HCT116 (cell line): ENCODE results near the gene NCAPG2. TPM values are rescaled to one million over a fixed set of nuclear protein-coding genes. Genes with fewer than 3 reads are reported as not detected.

Experiments used
- ATAC-seq: fragments of 200-7000 bp; cut with Tn5 transposase; 2 replicates; pipeline ENCODE4 v1.9.1; 2020; ENCODE audit warnings: mild to moderate bottlenecking, moderate library complexity
- BruUV-seq: library from RNA; stranded (reverse); fragments of 400-500 nt; replicated peaks from 2 replicates; lab custom pipeline; 2021; lab: Mats Ljungman, UMichigan
- CTCF ChIA-PET: fragments of 300-600 bp; sonication (Branson Sonifier 250); formaldehyde crosslinking; loops from one replicate; lab custom pipeline; 2021; ENCODE audit warnings: antibody characterized with exemption; lab: Charles Lee
- POLR2A ChIA-PET: fragments of 300-600, 350-600 bp; sonication (Branson Sonifier 250); formaldehyde crosslinking; loops from one replicate; lab custom pipeline; 2021; ENCODE audit warnings: antibody characterized with exemption; lab: Charles Lee
- RAD21 ChIA-PET, 2 experiments: fragments of 300-600 bp; sonication (Branson Sonifier 250); formaldehyde crosslinking; loops; one replicate each; lab custom pipeline; 2023; ENCODE audit warnings: low total read pairs in 2 of 2; ENCODE audit not compliant: uncharacterized antibody in 2 of 2, unreplicated experiment in 2 of 2, low non-redundant PET in 1 of 2; lab: Charles Lee
- DNase-seq: peaks from one replicate; pipeline ENCODE4 v3.0.0-alpha.2; 2010; ENCODE audit warnings: low read depth, low spot score
- H2AFZ ChIP-seq: fragments of 200-600 bp; shearing (Covaris generic), sonication (generic); 2 replicates; pipeline ENCODE4 v1.6.1; 2017; ENCODE audit warnings: low read depth, mixed run types, mixed read lengths, antibody characterized with exemption, low read length; ENCODE audit not compliant: poor library complexity, severe bottlenecking
- H3K27ac ChIP-seq: 2 replicates; pipeline ENCODE4 v1.5.1; 2012; ENCODE audit warnings: low read depth, low read length
- H3K27me3 ChIP-seq: fragments of 200-600 bp; sonication (generic); 2 replicates; pipeline ENCODE4 v1.6.1; 2016; ENCODE audit warnings: mixed run types, low read length, mixed read lengths; ENCODE audit not compliant: insufficient read depth
- H3K36me3 ChIP-seq, 2 experiments: fragments of 200-500 bp in 1 of 2; fragments of 200-600 bp in 1 of 2; sonication (Bioruptor generic) in 1 of 2; sonication (generic) in 1 of 2; 2 replicates each; pipeline versions ENCODE4 v1.5.1 to v1.6.1; 2014 to 2016; ENCODE audit warnings: low read length in 2 of 2, inconsistent platforms in 1 of 2, mixed read lengths in 1 of 2, mixed run types in 1 of 2; ENCODE audit not compliant: insufficient read depth in 2 of 2, control insufficient read depth in 1 of 2
- H3K4me1 ChIP-seq, 2 experiments: fragments of 200-600 bp in 1 of 2; sonication (generic) in 1 of 2; 2 replicates each; pipeline versions ENCODE4 v1.5.1 to v1.6.1; 2012 to 2017; ENCODE audit warnings: low read length in 2 of 2, inconsistent platforms in 1 of 2, mild to moderate bottlenecking in 1 of 2, mixed read lengths in 1 of 2, mixed run types in 1 of 2, moderate library complexity in 1 of 2; ENCODE audit not compliant: insufficient read depth in 2 of 2, control insufficient read depth in 1 of 2
- H3K4me2 ChIP-seq: fragments of 200-600 bp; sonication (generic); 2 replicates; pipeline ENCODE4 v1.6.1; 2017; ENCODE audit warnings: mixed run types, low read length, mixed read lengths
- H3K4me3 ChIP-seq, 2 experiments: fragments of 200-600 bp in 1 of 2; sonication (generic) in 1 of 2; replicated peaks in 1 of 2; 2 replicates each; pipeline ENCODE4 v1.5.1; 2011 to 2016; ENCODE audit warnings: low read length in 2 of 2, control low read depth in 1 of 2, low read depth in 1 of 2, mild to moderate bottlenecking in 1 of 2, mixed read lengths in 1 of 2, mixed run types in 1 of 2
- H3K79me2 ChIP-seq: fragments of 200-600 bp; sonication (generic); 2 replicates; pipeline ENCODE4 v1.6.1; 2017; ENCODE audit warnings: mild to moderate bottlenecking, mixed run types, low read length, moderate library complexity, mixed read lengths; ENCODE audit not compliant: insufficient read depth
- H3K9ac ChIP-seq: fragments of 200-600 bp; sonication (generic); 2 replicates; pipeline ENCODE4 v1.6.1; 2016; ENCODE audit warnings: low read length, mixed read lengths
- H3K9me2 ChIP-seq: fragments of 200-600 bp; sonication (generic), shearing (Covaris generic); 2 replicates; pipeline ENCODE4 v1.6.1; 2017; ENCODE audit warnings: mixed run types, mild to moderate bottlenecking, moderate library complexity; ENCODE audit not compliant: insufficient read depth
- H3K9me3 ChIP-seq, 2 experiments: fragments of 200-500 bp in 1 of 2; fragments of 200-600 bp in 1 of 2; sonication (Bioruptor generic) in 1 of 2; sonication (generic) in 1 of 2; 2 replicates each; pipeline ENCODE4 v1.6.1; 2014 to 2017; ENCODE audit warnings: low read length in 2 of 2, mixed read lengths in 2 of 2, inconsistent platforms in 1 of 2, low read depth in 1 of 2, mild to moderate bottlenecking in 1 of 2, mixed run types in 1 of 2, moderate library complexity in 1 of 2; ENCODE audit not compliant: control insufficient read depth in 1 of 2, insufficient read depth in 1 of 2
- H4K20me1 ChIP-seq: fragments of 200-600 bp; sonication (generic), shearing (Covaris generic); 2 replicates; pipeline ENCODE4 v1.6.1; 2017; ENCODE audit warnings: mixed run types, mild to moderate bottlenecking, moderate library complexity; ENCODE audit not compliant: insufficient read depth
- EGR1 ChIP-seq: IDR thresholded peaks from 2 replicates; pipeline ENCODE4 v1.6.1; 2012; ENCODE audit warnings: low read depth
- ELF1 ChIP-seq: IDR thresholded peaks from 2 replicates; pipeline ENCODE4 v1.6.1; 2012; ENCODE audit warnings: low read depth, borderline replicate concordance
- MAX ChIP-seq: IDR thresholded peaks from 2 replicates; pipeline ENCODE4 v1.6.1; 2012
- intact Hi-C: fragments of 100-400 bp; cut with micrococcal nuclease; formaldehyde crosslinking; loops from 2 replicates; pipeline ENCODE4 v1.10.0; 2022
- total RNA-seq: library from RNA; stranded (reverse); gene quantifications from one replicate; pipeline ENCODE4 v1.2.1, GENCODE V29; 2021; ENCODE audit not compliant: unreplicated experiment

NCAPG2 gene
- total RNA-seq, 1 experiment from 2014 or later: 73.1 TPM

GRCh38 chr7:158602041-158602440 lies 102.6 kb downstream of the NCAPG2 start:
- CTCF ChIA-PET: no interaction called here
- Histone ChIP-seq H3K4me1 (no peaks in the 10 kb centered on the region), H3K9me2 (no peaks in the 10 kb centered on the region), H3K79me2 (no peaks in the 10 kb centered on the region), H3K4me3 (no peak overlapping the region), H2AFZ (no peak overlapping the region), H3K9ac (no peak overlapping the region), H3K27me3 (no peaks in the 10 kb centered on the region), H3K4me2 (no peak overlapping the region), H3K27ac (no peak overlapping the region), H4K20me1 (no peaks in the 10 kb centered on the region), H3K9me3 (no peaks in the 10 kb centered on the region), H3K36me3 (no peaks in the 10 kb centered on the region; a peak in 1 of 4 replicates)
- no peak for DNase-seq
- no peak for ATAC-seq
- intact Hi-C loops: no loop called here
- TF ChIP-seq ELF1 (no peak), MAX (no peak)
- RAD21 ChIA-PET: no interaction called here
- POLR2A ChIA-PET: no interaction called here
- BruUV-seq: no TSS peak

- Histone ChIP-seq H3K4me1 (no peaks in the 10 kb centered on the region), H2AFZ (no peak overlapping the region), H3K27me3 (no peaks in the 10 kb centered on the region), H3K9me2 (no peaks in the 10 kb centered on the region), H3K79me2 (no peaks in the 10 kb centered on the region), H3K36me3 (no peaks in the 10 kb centered on the region; a peak in 1 of 4 replicates), H3K4me3 (no peak overlapping the region), H3K4me2 (no peak overlapping the region), H3K9ac (no peak overlapping the region), H3K27ac (no peak overlapping the region), H4K20me1 (no peaks in the 10 kb centered on the region), H3K9me3 (no peaks in the 10 kb centered on the region)
- no peak for ATAC-seq
- ChIA-PET POLR2A (no interaction called here), CTCF (no interaction called here), RAD21 (no interaction called here)
- DNase-seq: no peak
- no TSS peak for BruUV-seq
- no peak for TF ChIP-seq EGR1
- intact Hi-C loops: no loop called here
These were observed 103.5 kb downstream of the NCAPG2 start for GRCh38 chr7:158601090-158601489.
